ENCODE measurements around the gene FXYD2. TPM values are rescaled to one million over a fixed set of nuclear protein-coding genes. Genes with fewer than 3 reads are reported as not detected.

FXYD2 gene
- total RNA-seq, 1 donor from 2014 or later = not detected

GRCh38 chr11:117852309-117852708 is 27.8 kb upstream of the FXYD2 start:
- no peak overlapping the region for H3K4me3 Mint-ChIP-seq (ENCODE audit: unreplicated experiment)

DNA sequence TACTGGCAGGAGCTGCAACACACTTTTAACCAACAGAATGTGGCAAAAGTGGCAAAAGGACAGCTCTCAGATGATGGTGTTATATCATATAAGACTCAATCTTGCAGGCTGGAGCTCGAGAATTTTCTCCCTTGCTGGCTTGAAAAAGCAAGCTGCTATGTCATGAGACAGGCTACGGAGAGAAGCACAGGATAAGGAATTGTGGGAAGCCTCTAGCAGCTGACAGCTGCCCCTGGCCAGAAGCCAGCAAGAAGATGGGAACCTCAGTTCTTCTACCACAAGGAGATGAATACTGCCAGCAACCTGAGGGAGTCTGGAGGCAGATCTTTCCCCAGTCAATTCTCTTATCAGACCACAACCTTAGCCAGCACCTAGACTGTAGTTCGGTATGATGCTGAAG is 27.3 kb upstream of the FXYD2 start:
- FAIRE-seq (no peak), DNase-seq (ENCODE audit: low read depth) (peak; percentile 16)
- Histone ChIP-seq H3K9me3 (ENCODE audit: insufficient read depth, low read depth, low read length) (no peaks in the 10 kb centered on the region), H2AFZ (ENCODE audit: low read depth, low read length) (no peak overlapping the region), H3K9ac (ENCODE audit: low read length) (no peak overlapping the region), H3K36me3 (ENCODE audit: insufficient read depth, low read length) (no peaks in the 10 kb centered on the region), H3K4me1 (ENCODE audit: insufficient read depth, low read length) (no peaks in the 10 kb centered on the region), H3K4me2 (ENCODE audit: low read length) (no peak overlapping the region), H3K27ac (ENCODE audit: low read depth, low read length) (no peak overlapping the region), H4K20me1 (ENCODE audit: insufficient read depth, low read length) (no peaks in the 10 kb centered on the region), H3K4me3 (ENCODE audit: insufficient read depth, low read depth, low read length) (no peak overlapping the region), H3K79me2 (ENCODE audit: insufficient read depth, low read length) (no peaks in the 10 kb centered on the region), H3K27me3 (ENCODE audit: insufficient read depth, low read length) (no peaks in the 10 kb centered on the region)
- no peak overlapping the region for H3K4me3 Mint-ChIP-seq (ENCODE audit: unreplicated experiment)
- H3K9me3 Mint-ChIP-seq (ENCODE audit: unreplicated experiment) = peaks cover 2% of the 10 kb centered on the region
- no peak overlapping the region for H3K27ac Mint-ChIP-seq (ENCODE audit: unreplicated experiment)
- H3K27me3 Mint-ChIP-seq (ENCODE audit: low read depth, unreplicated experiment) = peaks cover 16% of the 10 kb centered on the region
- no peak for TF ChIP-seq EZH2 (IDR thresholded peaks at IDR 0.05; ENCODE audit: insufficient read depth, low read length)
- TF ChIP-seq, protein P1, sequence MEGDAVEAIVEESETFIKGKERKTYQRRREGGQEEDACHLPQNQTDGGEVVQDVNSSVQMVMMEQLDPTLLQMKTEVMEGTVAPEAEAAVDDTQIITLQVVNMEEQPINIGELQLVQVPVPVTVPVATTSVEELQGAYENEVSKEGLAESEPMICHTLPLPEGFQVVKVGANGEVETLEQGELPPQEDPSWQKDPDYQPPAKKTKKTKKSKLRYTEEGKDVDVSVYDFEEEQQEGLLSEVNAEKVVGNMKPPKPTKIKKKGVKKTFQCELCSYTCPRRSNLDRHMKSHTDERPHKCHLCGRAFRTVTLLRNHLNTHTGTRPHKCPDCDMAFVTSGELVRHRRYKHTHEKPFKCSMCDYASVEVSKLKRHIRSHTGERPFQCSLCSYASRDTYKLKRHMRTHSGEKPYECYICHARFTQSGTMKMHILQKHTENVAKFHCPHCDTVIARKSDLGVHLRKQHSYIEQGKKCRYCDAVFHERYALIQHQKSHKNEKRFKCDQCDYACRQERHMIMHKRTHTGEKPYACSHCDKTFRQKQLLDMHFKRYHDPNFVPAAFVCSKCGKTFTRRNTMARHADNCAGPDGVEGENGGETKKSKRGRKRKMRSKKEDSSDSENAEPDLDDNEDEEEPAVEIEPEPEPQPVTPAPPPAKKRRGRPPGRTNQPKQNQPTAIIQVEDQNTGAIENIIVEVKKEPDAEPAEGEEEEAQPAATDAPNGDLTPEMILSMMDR (IDR thresholded peaks at IDR 0.05; ENCODE audit: insufficient read depth, low read depth, low read length) = no peak
- peaks cover 19% of the 10 kb centered on the region for H3K4me1 Mint-ChIP-seq (ENCODE audit: low read depth, unreplicated experiment)
- no peaks in the 10 kb centered on the region for H3K36me3 Mint-ChIP-seq (ENCODE audit: low read depth, unreplicated experiment)

More at GRCh38 chr11:117852309-117852708, 27.8 kb upstream of the FXYD2 start:
- H4K20me1 ChIP-seq (ENCODE audit: insufficient read depth, low read length) = no peaks in the 10 kb centered on the region
- no peaks in the 10 kb centered on the region for H3K9me3 ChIP-seq (ENCODE audit: insufficient read depth, low read depth, low read length)
- H3K4me2 ChIP-seq (ENCODE audit: low read length) = no peak overlapping the region
- Mint-ChIP-seq H3K9me3 (ENCODE audit: unreplicated experiment) (peaks cover 2% of the 10 kb centered on the region), H3K27me3 (ENCODE audit: low read depth, unreplicated experiment) (peaks cover 16% of the 10 kb centered on the region), H3K27ac (ENCODE audit: unreplicated experiment) (no peak overlapping the region), H3K4me1 (ENCODE audit: low read depth, unreplicated experiment) (peaks cover 19% of the 10 kb centered on the region), H3K36me3 (ENCODE audit: low read depth, unreplicated experiment) (no peaks in the 10 kb centered on the region)
- DNase-seq (ENCODE audit: low read depth) (no peak), FAIRE-seq (no peak)
- H3K79me2 ChIP-seq (ENCODE audit: insufficient read depth, low read length) = no peaks in the 10 kb centered on the region
- H3K27me3 ChIP-seq (ENCODE audit: insufficient read depth, low read length) = no peaks in the 10 kb centered on the region
- H3K4me1 ChIP-seq (ENCODE audit: insufficient read depth, low read length) = no peaks in the 10 kb centered on the region
- H3K4me3 ChIP-seq (ENCODE audit: insufficient read depth, low read depth, low read length) = no peak overlapping the region
- TF ChIP-seq, protein P1 (IDR thresholded peaks at IDR 0.05; ENCODE audit: insufficient read depth, low read depth, low read length) = no peak
- no peak for TF ChIP-seq EZH2 (IDR thresholded peaks at IDR 0.05; ENCODE audit: insufficient read depth, low read length)
- no peak overlapping the region for H3K27ac ChIP-seq (ENCODE audit: low read depth, low read length)
- H3K9ac ChIP-seq (ENCODE audit: low read length) = no peak overlapping the region
- H2AFZ ChIP-seq (ENCODE audit: low read depth, low read length) = no peak overlapping the region
- no peaks in the 10 kb centered on the region for H3K36me3 ChIP-seq (ENCODE audit: insufficient read depth, low read length)

GRCh38 chr11:117851106-117851505 is 26.6 kb upstream of the FXYD2 start:
- no peak overlapping the region for H3K27ac Mint-ChIP-seq (ENCODE audit: unreplicated experiment)
- DNase-seq (ENCODE audit: low read depth) = no peak
- peaks cover 19% of the 10 kb centered on the region for H3K4me1 Mint-ChIP-seq (ENCODE audit: low read depth, unreplicated experiment)

More at GRCh38 chr11:117851106-117851505, 26.6 kb upstream of the FXYD2 start:
- no peaks in the 10 kb centered on the region for H3K9me3 ChIP-seq (ENCODE audit: insufficient read depth, low read depth, low read length)
- H3K79me2 ChIP-seq (ENCODE audit: insufficient read depth, low read length) = no peaks in the 10 kb centered on the region
- no peaks in the 10 kb centered on the region for H3K4me1 ChIP-seq (ENCODE audit: insufficient read depth, low read length)
- no peak overlapping the region for H3K4me3 Mint-ChIP-seq (ENCODE audit: unreplicated experiment)
- H3K9me3 Mint-ChIP-seq (ENCODE audit: unreplicated experiment) = peaks cover 2% of the 10 kb centered on the region
- H3K27me3 ChIP-seq (ENCODE audit: insufficient read depth, low read length) = no peaks in the 10 kb centered on the region
- no peaks in the 10 kb centered on the region for H3K36me3 Mint-ChIP-seq (ENCODE audit: low read depth, unreplicated experiment)
- H4K20me1 ChIP-seq (ENCODE audit: insufficient read depth, low read length) = no peaks in the 10 kb centered on the region
- no peaks in the 10 kb centered on the region for H3K36me3 ChIP-seq (ENCODE audit: insufficient read depth, low read length)
- no peak overlapping the region for H3K9ac ChIP-seq (ENCODE audit: low read length)
- no peak overlapping the region for H3K4me3 ChIP-seq (ENCODE audit: insufficient read depth, low read depth, low read length)
- H3K27me3 Mint-ChIP-seq (ENCODE audit: low read depth, unreplicated experiment) = peaks cover 12% of the 10 kb centered on the region
- peak overlapping the region; percentile 45 for H3K4me2 ChIP-seq (ENCODE audit: low read length)
- H3K27ac ChIP-seq (ENCODE audit: low read depth, low read length) = no peak overlapping the region
- no peak overlapping the region for H2AFZ ChIP-seq (ENCODE audit: low read depth, low read length)
- no peak for FAIRE-seq
- no peak for TF ChIP-seq EZH2 (IDR thresholded peaks at IDR 0.05; ENCODE audit: insufficient read depth, low read length)
- TF ChIP-seq, protein P1 (IDR thresholded peaks at IDR 0.05; ENCODE audit: insufficient read depth, low read depth, low read length) = no peak
